ENCODE data around the gene COL6A1. TPM values are rescaled to one million over a fixed set of nuclear protein-coding genes. Genes with fewer than 3 reads are reported as not detected.

Gene COL6A1
- total RNA-seq, 1 donor from 2014 or later = 135 TPM

- DNase-seq (ENCODE audit: low read depth) = no peak
- no peak overlapping the region for H3K4me3 ChIP-seq (ENCODE audit: low read depth, low read length)
- no peak for TF ChIP-seq CTCF (conservative IDR thresholded peaks at IDR 0.05; ENCODE audit: low read depth, low read length)
These were observed 25.2 kb downstream of the COL6A1 start for GRCh38 chr21:46006547-46007491.

- H3K4me3 ChIP-seq (ENCODE audit: low read depth, low read length) = no peak overlapping the region
- DNase-seq (ENCODE audit: low read depth) = no peak
- TF ChIP-seq CTCF (conservative IDR thresholded peaks at IDR 0.05; ENCODE audit: low read depth, low read length) = no peak
These were observed 25.9 kb downstream of the COL6A1 start for GRCh38 chr21:46007492-46007868.

GRCh38 chr21:46008893-46009621 is 27.5 kb downstream of the COL6A1 start:
- H3K4me3 ChIP-seq (ENCODE audit: low read depth, low read length) = no peak overlapping the region
- no peak for DNase-seq (ENCODE audit: low read depth)
- no peak for TF ChIP-seq CTCF (conservative IDR thresholded peaks at IDR 0.05; ENCODE audit: low read depth, low read length)

- TF ChIP-seq CTCF (conservative IDR thresholded peaks at IDR 0.05; ENCODE audit: low read depth, low read length) = no peak
- no peak overlapping the region for H3K4me3 ChIP-seq (ENCODE audit: low read depth, low read length)
- no peak for DNase-seq (ENCODE audit: low read depth)
These were observed 28.6 kb downstream of the COL6A1 start for GRCh38 chr21:46009951-46010705.

GRCh38 chr21:46011267-46011967 is 29.8 kb downstream of the COL6A1 start:
- H3K4me3 ChIP-seq (ENCODE audit: low read depth, low read length) = no peak overlapping the region
- TF ChIP-seq CTCF (conservative IDR thresholded peaks at IDR 0.05; ENCODE audit: low read depth, low read length) = no peak
- DNase-seq (ENCODE audit: low read depth) = no peak

GRCh38 chr21:46012154-46012553 is 30.6 kb downstream of the COL6A1 start:
- no peak for DNase-seq (ENCODE audit: low read depth)
- no peak overlapping the region for H3K4me3 ChIP-seq (ENCODE audit: low read depth, low read length)
- no peak for TF ChIP-seq CTCF (conservative IDR thresholded peaks at IDR 0.05; ENCODE audit: low read depth, low read length)

Data from epithelial cell of proximal tubule (primary cell).